PC-3 (cell line): Measurements from ENCODE around the gene DOC2B.

ENCODE experiments used
- CTCF ChIP-seq: fragments of 300-600 bp; sonication (generic); conservative IDR thresholded peaks from 2 replicates; pipeline ENCODE4 v1.5.1; 2017; ENCODE audit warnings: antibody characterized with exemption, low read depth, mild to moderate bottlenecking, low read length
- EZH2 ChIP-seq: fragments of 300-600 bp; sonication (generic); IDR thresholded peaks from one replicate; pipeline ENCODE4 v1.6.1; 2017; ENCODE audit warnings: antibody characterized with exemption, mild to moderate bottlenecking, low read length; ENCODE audit not compliant: unreplicated experiment

GRCh38 chr17:204427-205147, 23.1 kb upstream of the DOC2B start:
- no peak for TF ChIP-seq CTCF
- no peak for TF ChIP-seq EZH2
